Measurements from ENCODE around the gene SETBP1. TPM values are rescaled to one million over a fixed set of nuclear protein-coding genes. Genes with fewer than 3 reads are reported as not detected.

SETBP1 gene
- total and polyA plus RNA-seq, 2 of the 13 experiments (the other 11 are each of a cell fraction or from before 2014, with no cell fraction given) = 0.18 to 0.65 TPM

- TF ChIP-seq RERE (CRISPR knock-in tag; IDR thresholded peaks at IDR 0.05; ENCODE audit: low read depth) = no peak
- TF ChIP-seq, protein P1, sequence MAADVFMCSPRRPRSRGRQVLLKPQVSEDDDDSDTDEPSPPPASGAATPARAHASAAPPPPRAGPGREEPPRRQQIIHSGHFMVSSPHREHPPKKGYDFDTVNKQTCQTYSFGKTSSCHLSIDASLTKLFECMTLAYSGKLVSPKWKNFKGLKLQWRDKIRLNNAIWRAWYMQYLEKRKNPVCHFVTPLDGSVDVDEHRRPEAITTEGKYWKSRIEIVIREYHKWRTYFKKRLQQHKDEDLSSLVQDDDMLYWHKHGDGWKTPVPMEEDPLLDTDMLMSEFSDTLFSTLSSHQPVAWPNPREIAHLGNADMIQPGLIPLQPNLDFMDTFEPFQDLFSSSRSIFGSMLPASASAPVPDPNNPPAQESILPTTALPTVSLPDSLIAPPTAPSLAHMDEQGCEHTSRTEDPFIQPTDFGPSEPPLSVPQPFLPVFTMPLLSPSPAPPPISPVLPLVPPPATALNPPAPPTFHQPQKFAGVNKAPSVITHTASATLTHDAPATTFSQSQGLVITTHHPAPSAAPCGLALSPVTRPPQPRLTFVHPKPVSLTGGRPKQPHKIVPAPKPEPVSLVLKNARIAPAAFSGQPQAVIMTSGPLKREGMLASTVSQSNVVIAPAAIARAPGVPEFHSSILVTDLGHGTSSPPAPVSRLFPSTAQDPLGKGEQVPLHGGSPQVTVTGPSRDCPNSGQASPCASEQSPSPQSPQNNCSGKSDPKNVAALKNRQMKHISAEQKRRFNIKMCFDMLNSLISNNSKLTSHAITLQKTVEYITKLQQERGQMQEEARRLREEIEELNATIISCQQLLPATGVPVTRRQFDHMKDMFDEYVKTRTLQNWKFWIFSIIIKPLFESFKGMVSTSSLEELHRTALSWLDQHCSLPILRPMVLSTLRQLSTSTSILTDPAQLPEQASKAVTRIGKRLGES (CRISPR knock-in tag; IDR thresholded peaks at IDR 0.05; ENCODE audit: borderline replicate concordance) = no peak
Measured at GRCh38 chr18:44830581-44830980, 149.9 kb downstream of the SETBP1 start (continued).

GRCh38 chr18:44833786-44834185 is 153.1 kb downstream of the SETBP1 start:
- BruUV-seq (replicated peaks) = no TSS peak
- no peak for DNase-seq (ENCODE audit: low spot score)
- Histone ChIP-seq H3K36me3 (replicated peaks in 1 of 2; ENCODE audit: control insufficient read depth in 1 of 2, insufficient read depth in 2 of 2, low read length in 2 of 2) (no peaks in the 10 kb centered on the region), H3K9ac (ENCODE audit: insufficient read depth, low read depth, low read length) (no peak overlapping the region), H3K4me2 (ENCODE audit: low read depth, low read length) (no peak overlapping the region), H3K9me3 (ENCODE audit: low read length) (no peaks in the 10 kb centered on the region), H2AFZ (ENCODE audit: low read length) (no peak overlapping the region), H3K4me1 (ENCODE audit: insufficient read depth, low read length) (no peaks in the 10 kb centered on the region), H3K79me2 (ENCODE audit: insufficient read depth, low read length) (no peaks in the 10 kb centered on the region), H4K20me1 (ENCODE audit: insufficient read depth, low read length) (no peaks in the 10 kb centered on the region), H3K27me3 (ENCODE audit: control insufficient read depth in 1 of 2, insufficient read depth in 2 of 2, low read length in 2 of 2) (no peaks in the 10 kb centered on the region), H3K27ac (ENCODE audit: extremely low read length, insufficient read depth, low read length) (no peak overlapping the region), H3K4me3 (replicated peaks in 1 of 3; ENCODE audit: insufficient read depth in 1 of 3, low read depth in 2 of 3, low read length in 3 of 3) (no peak overlapping the region)
- 18% methylated on average over 2 of the region's 2 CpGs for WGBS (ENCODE audit: low lambda C conversion rate)
- intact Hi-C loops (cut with micrococcal nuclease; ENCODE audit: unreplicated experiment) (no loop called here), in situ Hi-C loops (cut with HindIII; ENCODE audit: extremely low pct_ligation_motif_present, low pct_unique_long_range_greater_than_20kb) (no loop called here)
- ATAC-seq = no peak
- no peak for FAIRE-seq
- POLR2A ChIA-PET = no interaction called here
- CTCF ChIA-PET (ENCODE audit: low intra/inter-chr PET ratio, low total read pairs) = no interaction called here
- no peak for TF ChIP-seq ZNF607 (CRISPR knock-in tag; IDR thresholded peaks at IDR 0.05; ENCODE audit: borderline replicate concordance)
- TF ChIP-seq, protein P2, sequence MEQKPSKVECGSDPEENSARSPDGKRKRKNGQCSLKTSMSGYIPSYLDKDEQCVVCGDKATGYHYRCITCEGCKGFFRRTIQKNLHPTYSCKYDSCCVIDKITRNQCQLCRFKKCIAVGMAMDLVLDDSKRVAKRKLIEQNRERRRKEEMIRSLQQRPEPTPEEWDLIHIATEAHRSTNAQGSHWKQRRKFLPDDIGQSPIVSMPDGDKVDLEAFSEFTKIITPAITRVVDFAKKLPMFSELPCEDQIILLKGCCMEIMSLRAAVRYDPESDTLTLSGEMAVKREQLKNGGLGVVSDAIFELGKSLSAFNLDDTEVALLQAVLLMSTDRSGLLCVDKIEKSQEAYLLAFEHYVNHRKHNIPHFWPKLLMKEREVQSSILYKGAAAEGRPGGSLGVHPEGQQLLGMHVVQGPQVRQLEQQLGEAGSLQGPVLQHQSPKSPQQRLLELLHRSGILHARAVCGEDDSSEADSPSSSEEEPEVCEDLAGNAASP (CRISPR knock-in tag; IDR thresholded peaks at IDR 0.05; ENCODE audit: borderline replicate concordance) = no peak
- TF ChIP-seq ZNF180 (CRISPR knock-in tag; IDR thresholded peaks at IDR 0.05; ENCODE audit: borderline replicate concordance, low read depth) = no peak
- TF ChIP-seq ZNF335 (CRISPR knock-in tag; IDR thresholded peaks at IDR 0.05) = no peak
- no peak for TF ChIP-seq ZNF850 (CRISPR knock-in tag; conservative IDR thresholded peaks at IDR 0.05)
- TF ChIP-seq, protein P3, sequence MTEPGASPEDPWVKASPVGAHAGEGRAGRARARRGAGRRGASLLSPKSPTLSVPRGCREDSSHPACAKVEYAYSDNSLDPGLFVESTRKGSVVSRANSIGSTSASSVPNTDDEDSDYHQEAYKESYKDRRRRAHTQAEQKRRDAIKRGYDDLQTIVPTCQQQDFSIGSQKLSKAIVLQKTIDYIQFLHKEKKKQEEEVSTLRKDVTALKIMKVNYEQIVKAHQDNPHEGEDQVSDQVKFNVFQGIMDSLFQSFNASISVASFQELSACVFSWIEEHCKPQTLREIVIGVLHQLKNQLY (CRISPR knock-in tag; IDR thresholded peaks at IDR 0.05) = no peak
- no peak for TF ChIP-seq TEF (CRISPR knock-in tag; IDR thresholded peaks at IDR 0.05)
- no peak for TF ChIP-seq NFYB (CRISPR knock-in tag; IDR thresholded peaks at IDR 0.05)
